GM12892 (cell line): Measurements from ENCODE around the gene APEH.
"Not testable (repeated sequence)": the region's sequence is repeated elsewhere in the genome, so short reads cannot be mapped to it uniquely, and the experiment has no call there.

Experiments used
- POLR2A ChIP-seq: IDR thresholded peaks from 2 replicates; pipeline ENCODE4 v1.6.1; 2011; ENCODE audit warnings: low read depth, low read length, control low read depth
- POLR2AphosphoS5 ChIP-seq: IDR thresholded peaks from 2 replicates; pipeline ENCODE4 v1.6.1; 2011; ENCODE audit warnings: low read depth, low read length, control low read depth

GRCh38 chr3:49685103-49685502, 11.0 kb downstream of the APEH start:
- not testable (repeated sequence) for TF ChIP-seq POLR2AphosphoS5, POLR2A
